NAMALWA (cell line): Measurements from ENCODE around the gene DDO.

Experiments used
- DNase-seq: peaks from one replicate; pipeline ENCODE4 v3.0.0-alpha.2; 2015; ENCODE audit warnings: low spot score

The DDO gene, protein sequence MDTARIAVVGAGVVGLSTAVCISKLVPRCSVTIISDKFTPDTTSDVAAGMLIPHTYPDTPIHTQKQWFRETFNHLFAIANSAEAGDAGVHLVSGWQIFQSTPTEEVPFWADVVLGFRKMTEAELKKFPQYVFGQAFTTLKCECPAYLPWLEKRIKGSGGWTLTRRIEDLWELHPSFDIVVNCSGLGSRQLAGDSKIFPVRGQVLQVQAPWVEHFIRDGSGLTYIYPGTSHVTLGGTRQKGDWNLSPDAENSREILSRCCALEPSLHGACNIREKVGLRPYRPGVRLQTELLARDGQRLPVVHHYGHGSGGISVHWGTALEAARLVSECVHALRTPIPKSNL

DNA sequence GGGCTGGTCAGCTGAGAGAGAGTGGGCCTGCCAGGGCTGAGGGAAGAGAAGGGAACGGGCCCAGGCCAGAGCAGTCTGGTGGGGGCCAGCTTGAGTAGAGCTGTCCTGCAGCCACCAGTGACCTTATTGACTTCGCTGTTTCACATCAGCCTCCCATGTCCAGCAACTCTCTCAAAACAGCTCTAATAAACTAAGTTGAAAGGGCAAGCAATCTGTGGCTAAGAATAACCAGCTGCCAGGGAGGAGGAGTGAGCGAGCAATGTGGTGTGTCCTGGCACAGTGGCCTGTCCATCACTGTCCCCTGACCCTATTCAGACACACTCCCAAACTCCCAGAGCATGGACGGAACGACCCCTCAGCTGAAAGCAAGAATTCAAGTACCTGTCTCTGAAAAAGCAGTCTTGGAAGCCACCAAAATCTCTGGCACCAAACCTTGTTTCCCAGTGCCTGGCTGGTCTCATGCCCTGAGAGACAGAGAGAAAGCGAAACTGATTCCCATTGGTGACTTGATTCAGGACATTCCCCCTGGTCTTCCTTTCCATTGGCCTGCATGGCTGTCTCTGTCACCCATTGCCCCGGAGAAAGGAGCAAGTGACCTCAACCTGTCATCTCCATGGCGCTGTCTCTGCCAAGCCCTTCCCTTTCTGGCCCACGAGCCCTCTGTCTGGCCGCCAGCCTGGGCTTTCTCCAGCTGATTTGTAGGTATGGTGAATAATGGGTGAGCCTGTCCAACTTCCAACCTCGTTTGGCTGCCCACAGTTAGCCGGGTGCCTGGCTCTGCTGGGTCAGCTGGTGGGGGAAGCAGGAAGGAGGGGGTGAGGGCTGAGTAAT, at the start of gene DDO:
Gene DDO (minus strand): TSS at position 490 of the 831 bp plus-strand sequence. CDS start 2,113 bp downstream, outside the sequence.
- no peak for DNase-seq

DNA sequence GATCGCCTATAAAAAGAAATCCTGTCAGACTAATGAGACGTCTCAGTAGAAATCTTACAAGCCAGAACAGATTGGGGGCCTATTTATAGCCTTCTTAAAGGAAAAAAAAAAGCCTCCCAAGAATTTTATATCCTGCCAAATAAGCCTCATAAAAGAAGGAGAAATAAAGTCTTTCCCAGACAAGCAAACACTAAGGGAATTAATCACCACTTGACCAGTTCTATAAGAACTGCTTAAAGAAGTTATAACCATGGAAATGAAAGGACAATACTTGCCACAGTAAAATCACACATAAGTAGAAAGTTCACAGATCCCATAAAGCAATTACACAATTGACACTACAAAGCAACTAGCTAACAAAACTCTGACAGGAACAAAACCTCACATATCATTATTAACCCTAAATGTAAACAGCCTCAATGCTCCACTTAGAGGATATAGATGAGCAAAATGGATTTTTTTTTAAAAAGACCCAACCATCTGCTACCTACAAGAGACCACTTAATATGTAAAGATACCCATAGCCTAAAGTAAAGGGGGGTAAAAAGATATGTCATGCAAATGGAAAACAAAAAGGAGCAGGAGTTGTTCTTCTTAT, 47.6 kb upstream of the DDO start:
- no peak for DNase-seq

DNA sequence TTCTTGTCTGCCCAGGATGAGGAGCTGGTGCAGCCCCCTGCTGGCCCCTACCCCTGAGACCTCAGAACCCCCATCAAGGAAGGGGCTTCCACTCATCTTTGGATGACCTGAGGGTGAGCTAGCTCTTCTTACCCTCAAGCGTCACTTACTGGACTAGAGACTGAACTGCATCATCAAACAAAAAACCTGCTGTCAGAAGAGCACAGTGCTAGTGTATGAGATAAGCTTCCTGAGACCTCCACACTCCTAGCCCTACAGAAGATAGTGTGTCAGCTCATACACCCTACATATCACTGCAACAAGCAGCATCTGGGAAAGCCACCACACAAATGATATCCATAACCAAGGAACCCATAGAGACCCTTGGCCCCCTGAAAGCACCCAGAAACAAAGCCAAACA, 46.0 kb upstream of the DDO start:
- DNase-seq: no peak

DNA sequence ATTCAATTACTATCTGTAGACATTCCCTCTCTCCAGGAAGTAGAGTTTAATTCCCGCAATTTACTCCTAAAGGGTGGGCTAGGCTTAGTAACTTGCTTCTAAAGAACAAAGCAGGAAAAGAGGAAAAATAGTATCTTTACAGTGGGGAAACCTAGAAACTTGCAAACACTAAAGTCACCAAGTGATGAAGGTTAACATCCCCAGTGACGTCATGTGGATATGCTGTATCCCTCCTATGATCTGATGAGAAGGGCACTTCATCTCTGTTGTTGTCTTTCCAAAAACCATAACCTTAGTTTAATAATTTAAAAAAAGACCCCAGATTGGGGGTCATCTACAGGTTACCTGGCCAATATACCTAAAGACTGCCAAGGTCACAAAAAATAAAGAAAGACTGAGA, 43.8 kb upstream of the DDO start:
- DNase-seq: no peak

DNA sequence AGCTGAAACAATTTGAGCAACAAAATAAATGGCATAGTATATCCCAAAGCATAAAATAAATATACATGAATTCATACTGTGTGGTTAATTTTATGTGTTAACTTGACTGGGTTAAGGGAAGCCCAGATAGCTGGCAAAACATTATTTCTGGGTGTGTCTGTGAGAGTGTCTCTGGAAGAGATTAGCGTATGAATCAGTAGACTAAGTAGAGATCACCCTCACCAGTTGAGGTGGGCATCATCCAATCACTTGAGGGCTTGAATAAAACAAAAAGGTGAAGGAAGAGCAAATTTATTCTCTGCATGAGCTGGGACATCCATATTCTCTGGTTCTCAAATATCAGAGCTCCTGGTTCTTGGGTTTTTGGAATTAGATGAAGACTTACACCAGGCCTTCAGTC, 43.1 kb upstream of the DDO start:
- DNase-seq: no peak

DNA sequence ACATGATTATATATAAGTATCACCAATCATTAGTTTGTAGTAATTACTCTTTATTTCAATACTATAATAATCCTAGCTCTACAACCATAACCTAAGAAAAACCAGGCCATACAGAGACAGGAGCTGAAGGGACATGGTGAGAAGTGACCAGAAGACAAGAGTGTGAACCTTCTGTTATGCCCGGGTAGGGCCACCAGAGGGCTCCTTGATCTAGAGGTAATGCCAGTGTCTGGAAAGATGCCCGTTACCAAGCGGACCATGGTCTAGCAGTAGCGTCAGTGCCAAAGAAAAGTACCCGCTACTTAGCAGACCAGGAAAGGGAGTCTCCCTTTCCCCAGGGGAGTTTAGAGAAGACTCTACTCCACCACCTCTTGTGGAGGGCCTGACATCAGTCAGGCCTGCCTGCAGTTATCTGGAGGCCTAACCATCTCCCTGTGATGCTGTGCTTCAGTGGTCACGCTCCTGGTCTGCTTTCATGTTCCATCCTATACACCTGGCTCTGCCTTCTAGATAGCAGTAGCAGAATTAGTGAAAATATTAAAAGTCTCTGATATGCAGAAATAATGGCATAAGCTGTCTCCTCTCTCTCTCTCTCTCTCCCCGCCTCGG, 42.3 kb upstream of the DDO start:
- peak; percentile 68 for DNase-seq

DNA sequence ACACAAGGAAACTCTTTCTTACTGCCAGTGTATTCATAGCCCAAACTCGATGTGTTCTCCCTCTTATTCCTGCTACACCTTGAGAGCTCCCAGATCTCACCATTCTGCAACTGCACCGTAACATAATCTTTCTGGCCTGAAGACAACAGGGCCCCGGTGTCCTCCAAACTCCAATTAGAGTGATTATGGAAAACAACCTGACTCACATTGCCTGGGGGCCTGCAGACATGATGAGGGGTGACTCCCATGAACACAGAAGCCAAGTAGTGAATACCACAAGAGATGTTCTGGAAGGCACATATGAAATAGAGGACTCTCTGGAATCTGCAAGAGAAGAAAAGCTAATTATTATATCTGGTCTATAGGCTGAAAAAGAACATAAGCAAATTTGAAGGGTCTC, 41.3 kb upstream of the DDO start:
- no peak for DNase-seq

DNA sequence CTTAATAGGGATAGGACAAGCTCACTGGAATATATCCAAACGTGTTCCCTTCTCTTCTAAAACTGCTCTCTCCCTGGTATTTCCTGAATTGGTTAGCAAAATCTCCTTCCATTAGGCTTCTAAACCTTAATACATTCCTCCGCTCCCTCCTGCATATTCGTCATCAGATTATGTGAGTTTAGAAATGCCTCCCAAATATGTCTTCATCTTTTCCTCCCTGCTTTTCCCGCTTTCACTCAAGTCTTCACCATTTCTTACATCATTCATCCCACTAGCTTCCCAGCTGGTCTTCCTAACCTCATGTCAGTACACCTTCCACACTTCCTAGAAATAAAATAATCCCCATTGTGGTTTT, 34.1 kb upstream of the DDO start:
- no peak for DNase-seq

DNA sequence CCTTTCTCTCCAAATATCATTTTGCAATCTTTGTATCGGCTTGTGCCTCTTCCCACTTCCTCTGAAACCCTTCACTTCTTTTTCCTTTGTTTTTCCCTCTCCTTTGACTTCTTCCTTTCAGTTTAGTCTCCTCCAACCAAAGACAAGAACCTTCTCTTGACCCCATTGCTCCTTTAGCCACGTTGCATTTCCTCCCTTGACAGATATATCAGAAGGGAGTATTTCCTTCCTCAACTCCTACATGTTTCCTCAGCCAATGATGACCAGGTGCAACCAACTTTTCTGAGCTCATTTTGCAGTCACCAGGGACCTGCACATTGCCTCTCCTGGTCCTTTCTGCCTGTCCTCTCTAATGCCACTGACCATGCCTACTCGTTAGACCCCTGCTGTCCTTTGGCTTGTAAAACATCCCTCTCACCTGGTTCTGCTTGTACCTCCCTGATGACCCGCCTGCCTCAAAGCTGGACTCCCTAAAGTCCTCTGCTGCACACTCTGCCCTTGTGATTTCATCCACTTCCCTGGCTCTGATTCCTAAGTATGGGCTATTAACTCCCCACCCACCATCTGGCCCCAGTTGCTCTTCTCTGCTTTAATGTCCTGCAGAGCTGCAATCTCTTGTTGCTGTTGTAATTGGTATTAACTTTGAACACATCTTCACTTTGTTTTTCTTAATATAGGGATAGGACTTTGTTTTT, 33.6 kb upstream of the DDO start:
- no peak for DNase-seq

DNA sequence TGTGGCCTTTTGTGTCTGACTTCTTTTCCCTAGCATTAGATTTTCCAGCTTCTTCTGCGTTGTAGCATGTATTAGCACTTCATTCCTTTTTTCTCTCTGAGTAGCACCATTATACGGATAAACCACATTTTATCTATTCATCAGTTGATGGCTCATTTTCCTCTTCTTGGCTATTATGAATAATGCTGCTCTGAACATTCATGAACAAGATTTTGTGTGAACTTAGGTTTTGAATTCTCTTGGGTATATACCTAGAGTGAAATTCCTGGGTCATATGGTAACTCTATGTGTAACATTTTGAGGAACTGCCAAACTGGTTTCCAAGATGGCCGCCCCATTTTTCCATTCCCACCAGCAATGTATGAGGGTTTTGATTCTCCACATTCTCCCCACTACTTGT, 32.4 kb upstream of the DDO start:
- no peak for DNase-seq

DNA sequence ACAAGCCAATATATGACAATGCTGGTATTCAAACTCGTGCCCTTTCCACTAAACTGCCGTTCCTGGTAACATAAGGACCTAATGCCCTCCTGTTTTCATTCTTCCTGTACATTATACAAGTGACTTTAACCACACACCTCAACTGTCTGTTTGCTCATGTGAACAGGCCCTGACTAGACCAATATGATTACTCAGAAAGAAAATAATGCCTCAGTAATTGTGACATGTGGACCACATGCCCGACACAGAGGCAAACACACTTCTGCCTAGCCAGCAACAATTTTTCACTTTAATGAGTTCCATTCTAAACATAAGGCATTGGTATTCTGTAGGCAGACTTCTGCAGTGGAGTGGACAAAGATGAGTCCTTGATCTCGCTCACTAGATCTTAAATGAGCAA, 31.0 kb upstream of the DDO start:
- DNase-seq: no peak

DNA sequence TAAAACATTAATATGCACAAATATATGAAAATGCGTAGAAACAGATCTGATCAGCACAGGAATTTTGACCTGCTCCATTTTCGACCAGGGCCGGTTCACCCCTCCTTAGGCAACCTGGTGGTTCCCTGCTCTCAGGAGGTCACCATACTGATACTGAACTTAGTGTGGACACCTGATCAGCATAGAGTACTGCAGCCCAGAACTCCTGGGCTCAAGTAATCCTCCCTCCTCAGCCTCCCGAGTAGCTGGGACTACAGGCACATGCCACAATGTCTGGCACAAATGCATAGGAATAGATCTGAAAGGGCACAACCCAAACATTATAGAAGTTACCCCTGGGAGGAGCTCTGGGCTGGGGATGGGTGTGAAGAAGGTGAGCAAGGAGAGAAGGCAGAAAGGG, 24.7 kb upstream of the DDO start:
- DNase-seq: no peak

DNA sequence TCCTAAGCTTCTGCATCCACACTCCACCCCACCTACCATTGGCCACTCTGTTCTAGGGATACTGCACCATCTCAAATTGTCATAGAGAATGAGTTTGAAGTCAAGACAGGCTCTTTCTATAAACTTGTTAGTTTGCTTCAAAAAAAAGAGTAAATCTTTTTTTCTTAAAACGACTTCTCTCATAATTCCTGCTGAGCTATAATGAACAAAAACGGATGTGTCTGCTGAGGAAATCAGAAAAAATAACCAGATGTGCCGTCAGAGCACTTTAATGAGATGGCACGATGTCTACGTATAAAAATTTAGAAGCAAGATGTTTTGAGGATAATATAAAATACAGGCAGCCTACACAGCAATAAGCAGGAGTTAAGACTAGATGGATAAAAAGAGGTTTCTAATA, 24.0 kb upstream of the DDO start:
- no peak for DNase-seq

DNA sequence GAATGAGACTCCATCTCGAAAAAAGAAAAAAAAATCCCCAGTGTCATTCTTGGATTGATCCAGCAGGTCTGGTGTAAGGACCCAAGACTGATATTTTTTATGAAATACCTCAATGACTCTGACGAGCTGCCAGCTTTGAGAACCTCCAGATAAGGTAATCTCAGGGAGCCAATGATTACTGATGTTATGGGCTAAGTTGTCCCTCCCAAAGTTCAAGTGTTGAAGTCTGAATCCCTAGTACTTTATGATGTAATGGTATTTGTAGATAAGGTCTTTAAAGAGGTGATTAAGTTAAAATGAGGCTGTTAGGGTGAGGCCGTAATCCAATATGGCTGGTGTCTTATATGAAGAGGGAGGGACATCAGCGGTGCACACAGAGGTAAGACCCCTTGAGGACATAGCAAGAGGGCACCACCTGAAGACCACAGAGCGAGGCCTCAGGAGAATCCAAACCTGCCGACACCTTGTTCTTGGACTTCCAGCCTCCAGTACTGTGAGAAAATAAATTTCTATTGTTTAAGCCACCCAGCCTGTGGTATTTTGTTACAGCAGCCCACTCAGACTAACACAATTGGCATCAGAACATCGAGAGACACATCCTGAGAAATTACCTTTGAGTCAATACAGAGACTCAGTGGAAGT, 19.7 kb upstream of the DDO start:
- no peak for DNase-seq

DNA sequence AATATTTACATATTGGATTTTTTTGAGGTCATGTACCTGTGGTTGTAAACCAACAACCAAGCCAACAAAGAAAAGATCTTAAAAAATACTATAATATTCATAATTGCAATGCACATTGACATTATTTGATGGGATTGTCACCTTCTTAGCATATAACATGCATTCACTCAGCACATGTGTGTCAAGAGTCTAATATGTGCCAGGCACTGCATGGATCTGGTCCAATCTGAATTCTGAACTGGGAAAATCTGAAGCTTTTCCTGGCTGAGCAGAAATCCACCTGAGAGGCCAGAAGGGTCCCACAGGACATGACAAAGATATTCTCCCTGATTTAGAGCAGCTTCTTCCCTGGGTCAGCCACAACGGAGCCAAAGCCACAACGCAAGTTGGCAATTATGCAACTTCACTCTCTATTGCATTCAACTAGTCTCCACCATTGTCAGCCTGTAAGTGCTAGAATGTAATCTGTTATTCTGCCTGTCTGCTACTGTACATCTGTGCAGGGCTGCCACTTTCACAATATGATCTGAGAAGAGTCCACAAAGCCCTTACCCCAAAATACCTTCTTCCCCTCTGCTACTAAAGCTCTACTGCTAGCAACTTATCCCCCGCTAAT, 17.0 kb upstream of the DDO start:
- no peak for DNase-seq

DNA sequence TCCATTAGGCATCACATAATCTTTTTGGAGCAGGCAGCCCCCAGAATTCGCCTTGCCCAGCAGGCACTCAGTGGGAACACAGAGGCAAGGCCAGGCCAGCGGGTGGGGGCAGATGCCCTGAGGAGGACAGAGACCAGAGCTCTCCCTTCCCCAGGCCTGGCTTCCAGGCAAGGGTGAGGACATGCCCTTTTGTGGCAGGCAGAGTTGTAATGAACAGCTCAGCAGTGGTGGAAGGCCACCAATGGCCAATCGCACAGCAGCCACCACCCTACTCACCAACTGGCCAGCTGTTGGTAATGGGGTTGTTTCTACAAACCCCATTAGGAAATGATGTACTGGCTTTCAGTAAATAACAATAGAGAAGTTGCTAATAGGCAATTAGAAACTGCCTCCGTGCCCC, 15.4 kb upstream of the DDO start:
- no peak for DNase-seq

DNA sequence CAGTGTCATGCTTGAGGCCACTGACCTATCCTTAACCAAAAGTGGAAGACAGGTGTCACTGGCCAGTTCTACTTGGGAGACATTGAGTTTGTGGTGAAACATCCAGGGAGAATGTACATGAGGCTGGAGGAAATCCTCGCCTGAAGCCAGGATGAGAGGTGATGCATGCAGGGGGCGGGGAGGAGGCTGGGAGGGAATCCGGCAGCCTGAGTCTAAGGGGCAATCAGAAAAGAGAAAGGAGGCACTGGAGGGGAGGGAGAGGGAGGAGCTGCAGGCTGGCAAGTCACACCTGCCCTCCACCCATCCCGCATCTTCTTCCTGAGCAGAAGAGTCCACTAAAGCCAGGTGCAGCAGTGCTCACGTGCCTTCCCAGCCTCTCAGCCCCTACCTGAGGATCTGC, 14.9 kb upstream of the DDO start:
- DNase-seq: no peak

DNA sequence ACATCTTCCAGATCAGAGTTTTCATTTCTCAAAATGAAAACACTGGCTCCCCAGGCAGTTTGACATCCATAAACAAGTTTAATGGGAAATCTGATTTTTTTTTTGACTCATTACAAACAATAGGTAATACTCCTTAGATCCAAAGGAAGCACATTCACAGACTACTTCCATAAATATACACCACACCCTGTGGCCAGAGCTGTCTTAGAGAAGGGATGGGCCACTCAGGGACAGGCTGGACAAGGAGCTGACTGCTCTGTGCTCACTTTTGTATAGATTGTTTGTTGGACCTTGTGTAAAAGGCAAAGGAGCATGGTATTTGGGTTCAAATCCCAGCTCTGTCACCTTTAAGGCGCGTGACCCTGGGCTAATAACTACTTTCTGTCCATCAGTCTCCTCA, 12.8 kb upstream of the DDO start:
- no peak for DNase-seq

DNA sequence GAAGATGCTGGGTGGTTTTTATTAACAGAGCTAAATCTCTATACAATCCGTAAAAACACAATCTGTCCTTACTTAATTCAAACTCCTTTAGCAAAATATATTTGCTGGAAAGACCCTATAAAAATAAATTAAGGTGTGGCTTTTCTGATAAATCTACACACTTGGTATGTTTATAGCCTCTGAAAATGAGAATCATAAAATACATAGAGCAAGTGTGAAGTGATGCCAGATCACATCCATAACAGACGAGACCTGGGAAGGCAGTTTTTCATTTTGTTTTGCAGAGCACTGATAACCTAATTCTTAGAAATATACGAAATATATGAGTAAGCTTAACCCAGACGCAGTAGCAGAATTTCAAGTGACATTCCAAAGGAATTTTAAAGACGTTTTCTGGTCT, 10.4 kb upstream of the DDO start:
- no peak for DNase-seq

DNA sequence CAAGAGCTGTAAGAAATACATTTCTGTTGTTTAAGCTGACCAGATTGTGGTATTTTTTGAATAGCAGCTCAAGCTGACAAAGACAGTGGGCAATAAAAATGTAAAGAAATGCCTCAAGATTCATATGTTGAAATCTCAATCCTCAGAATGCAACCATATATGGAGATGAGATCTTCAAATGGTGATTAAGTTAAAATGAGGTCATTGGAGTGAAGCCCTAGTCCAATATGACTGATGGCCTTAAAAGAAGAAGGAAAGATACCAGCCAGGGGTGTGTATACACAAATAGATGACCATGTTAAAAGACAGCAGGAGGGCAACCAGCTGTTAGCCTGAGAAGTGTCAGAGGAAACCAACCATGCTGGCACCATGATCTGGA, 7.1 kb upstream of the DDO start:
- DNase-seq: no peak

DNA sequence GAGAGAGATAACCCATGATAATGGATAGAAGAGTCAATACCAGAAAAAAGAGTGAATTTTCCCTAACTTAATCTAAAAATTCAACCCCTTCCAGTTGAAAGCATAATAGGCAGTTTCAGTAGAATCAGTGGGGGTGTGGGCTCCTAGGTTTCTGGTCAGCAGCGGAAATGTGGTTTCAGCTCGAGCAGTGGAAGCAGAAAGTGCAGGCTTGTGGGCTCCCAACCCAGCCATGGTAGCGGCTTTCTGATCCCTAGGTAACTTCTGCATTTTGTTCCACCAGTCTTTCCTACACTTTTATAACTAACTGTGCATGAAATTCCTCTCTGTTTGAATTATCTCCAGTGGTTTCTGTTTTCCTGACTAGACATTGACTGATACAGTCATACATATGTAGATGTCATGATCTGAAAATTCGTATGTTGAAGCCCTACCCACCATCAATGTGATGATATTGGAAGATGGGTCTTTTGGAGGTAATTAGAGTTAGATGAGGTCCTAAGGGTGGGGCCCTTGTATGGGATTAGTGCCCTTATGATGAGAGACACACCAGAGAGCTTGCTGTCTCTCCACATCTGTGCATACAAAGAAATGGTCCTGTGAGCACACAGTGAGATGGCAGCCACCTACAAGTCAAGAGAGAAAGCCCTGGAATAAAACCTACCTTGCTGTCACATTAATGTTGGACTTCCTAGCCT, 6.5 kb upstream of the DDO start:
- DNase-seq: no peak
